HepG2 (cell line): ENCODE results near the gene GABRR3. TPM values are rescaled to one million over a fixed set of nuclear protein-coding genes. Genes with fewer than 3 reads are reported as not detected.

Experiments used
- BATF2 ChIP-seq: sonication (generic); formaldehyde crosslinking; IDR thresholded peaks from 2 replicates; pipeline ENCODE4 v1.8.0; 2022; ENCODE audit warnings: mild to moderate bottlenecking, missing genetic modification reagents, moderate library complexity
- ESRRA ChIP-seq: sonication (generic); formaldehyde crosslinking; IDR thresholded peaks from 2 replicates; pipeline ENCODE4 v1.5.1; 2020; ENCODE audit warnings: mild to moderate bottlenecking, low read depth, missing genetic modification reagents
- HNF4A ChIP-seq: sonication (generic); formaldehyde crosslinking; IDR thresholded peaks from 2 replicates; pipeline ENCODE4 v1.4.0; 2020; ENCODE audit warnings: missing genetic modification reagents
- HOXA5 ChIP-seq: sonication (generic); formaldehyde crosslinking; IDR thresholded peaks from 2 replicates; pipeline ENCODE4 v1.4.0; 2020; ENCODE audit warnings: missing genetic modification reagents
- MAFF ChIP-seq: IDR thresholded peaks from 2 replicates; pipeline ENCODE4 v1.6.1; 2011; ENCODE audit warnings: low read depth, low read length, improper control_type of control experiment
- MIER2 ChIP-seq: IDR thresholded peaks from 2 replicates; pipeline ENCODE4 v1.6.1; 2016; ENCODE audit warnings: missing biosample characterization, missing genetic modification reagents
- NCOR1 ChIP-seq: fragments of 200-600 bp; sonication (generic); IDR thresholded peaks from 2 replicates; pipeline ENCODE4 v1.7.0; 2017; ENCODE audit warnings: antibody characterized with exemption, low read length, borderline replicate concordance
- NKX3-1 ChIP-seq: sonication (generic); formaldehyde crosslinking; IDR thresholded peaks from 2 replicates; pipeline ENCODE4 v1.5.0; 2020; ENCODE audit warnings: missing genetic modification reagents
- PAXIP1 ChIP-seq: sonication (generic); formaldehyde crosslinking; conservative IDR thresholded peaks from 2 replicates; pipeline ENCODE4 v1.4.0; 2020; ENCODE audit warnings: mild to moderate bottlenecking, missing genetic modification reagents, moderate library complexity
- PRDM10 ChIP-seq: sonication (generic); formaldehyde crosslinking; IDR thresholded peaks from 2 replicates; pipeline ENCODE4 v1.4.0; 2020; ENCODE audit warnings: low read depth, missing genetic modification reagents
- RBM22 ChIP-seq: fragments of 200-400 bp; formaldehyde crosslinking; optimal IDR thresholded peaks from 2 replicates; pipeline ENCODE3; 2017; ENCODE audit warnings: mild to moderate bottlenecking, low read length, moderate library complexity
- RELA ChIP-seq: sonication (generic); formaldehyde crosslinking; IDR thresholded peaks from 2 replicates; pipeline ENCODE4 v1.4.0; 2020; ENCODE audit warnings: missing genetic modification reagents
- SNAPC2 ChIP-seq: sonication (generic); formaldehyde crosslinking; IDR thresholded peaks from 2 replicates; pipeline ENCODE4 v1.8.1; 2022; ENCODE audit warnings: mild to moderate bottlenecking, missing genetic modification reagents
- ZBTB20 ChIP-seq: sonication (generic); formaldehyde crosslinking; IDR thresholded peaks from 2 replicates; pipeline ENCODE4 v1.8.1; 2023; ENCODE audit warnings: missing genetic modification reagents, low read depth, mild to moderate bottlenecking, borderline replicate concordance
- ZBTB42 ChIP-seq: sonication (generic); formaldehyde crosslinking; IDR thresholded peaks from 2 replicates; pipeline ENCODE4 v1.5.0; 2020; ENCODE audit warnings: mild to moderate bottlenecking, missing genetic modification reagents
- ZFP37 ChIP-seq: sonication (generic); formaldehyde crosslinking; IDR thresholded peaks from 2 replicates; pipeline ENCODE4 v1.4.0; 2020; ENCODE audit warnings: missing genetic modification reagents, borderline replicate concordance
- ZMYM4 ChIP-seq: sonication (generic); formaldehyde crosslinking; IDR thresholded peaks from 2 replicates; pipeline ENCODE4 v1.8.1; 2023; ENCODE audit warnings: mild to moderate bottlenecking, missing genetic modification reagents
- ZNF17 ChIP-seq: sonication (generic); formaldehyde crosslinking; IDR thresholded peaks from 2 replicates; pipeline ENCODE4 v1.5.0; 2020; ENCODE audit warnings: mild to moderate bottlenecking, missing genetic modification reagents
- ZNF292 ChIP-seq: sonication (generic); formaldehyde crosslinking; IDR thresholded peaks from 2 replicates; pipeline ENCODE4 v1.8.1; 2022; ENCODE audit warnings: mild to moderate bottlenecking, low read depth, missing genetic modification reagents, borderline replicate concordance
- ZNF772 ChIP-seq: sonication (generic); formaldehyde crosslinking; IDR thresholded peaks from 2 replicates; pipeline ENCODE4 v1.5.0; 2020; ENCODE audit warnings: mild to moderate bottlenecking, missing genetic modification reagents
- ZSCAN29 ChIP-seq: sonication (generic); formaldehyde crosslinking; conservative IDR thresholded peaks from 2 replicates; pipeline ENCODE4 v1.4.0; 2020; ENCODE audit warnings: mild to moderate bottlenecking, missing genetic modification reagents
- polyA plus RNA-seq, 8 experiments: library from polyadenylated mRNA; depleted of rRNA in 3 of 8; stranded (reverse) in 7 of 8; unstranded in 1 of 8; fragments of >200 nt; fragmentation: Illumina TruSeq in 4 of 8; extraction: Trizol in 4 of 8; gene quantifications; 2 replicates each; pipeline versions ENCODE4 v1.2.1 to v1.2.3, GENCODE V29; 2011 to 2016; ENCODE audit warnings: low read depth in 4 of 8, missing spikeins in 1 of 8, mixed read lengths in 1 of 8; ENCODE audit not compliant: insufficient read depth in 1 of 8
- total RNA-seq, 5 experiments: library from RNA; depleted of rRNA; stranded (reverse); fragments of >200 nt; fragmentation: Illumina TruSeq; extraction: Trizol; gene quantifications; 2 replicates each; pipeline ENCODE4 v1.2.3, GENCODE V29; 2016; ENCODE audit warnings: low read depth in 1 of 5

GABRR3 gene
- total and polyA plus RNA-seq, 2 of the 13 experiments (the other 11 are each of a cell fraction or from before 2014, with no cell fraction given): 0.42 to 0.83 TPM

- TF ChIP-seq ZMYM4 (CRISPR knock-in tag) (peak; percentile 96), ZNF292 (CRISPR knock-in tag) (peak; percentile 15; the same call in 1 of the 2 replicates), MAFF (0 out of 2 replicates have a peak, but pooled peaks have one; percentile 26), NKX3-1 (CRISPR knock-in tag) (peak; percentile 47; the same call in 1 of the 2 replicates), ZBTB20 (CRISPR knock-in tag) (0 out of 2 replicates have a peak, but pooled peaks have one; percentile 32), ESRRA (CRISPR knock-in tag) (peak; percentile 77), RELA (peak; percentile 62; the same call in 1 of the 2 replicates), RBM22 (no peak), ZNF772 (CRISPR knock-in tag) (peak; percentile 81; the same call in 1 of the 2 replicates), HNF4A (CRISPR knock-in tag) (peak; percentile 89), PAXIP1 (CRISPR knock-in tag) (peak; percentile 91), HOXA5 (CRISPR knock-in tag) (peak; percentile 86), PRDM10 (CRISPR knock-in tag) (peak; percentile 94), ZNF17 (CRISPR knock-in tag) (no peak), BATF2 (CRISPR knock-in tag) (no peak), SNAPC2 (CRISPR knock-in tag) (0 out of 2 replicates have a peak, but pooled peaks have one; percentile 29), MIER2 (CRISPR knock-in tag) (no peak), ZBTB42 (CRISPR knock-in tag) (no peak), ZFP37 (CRISPR knock-in tag) (no peak), NCOR1 (peak; percentile 68; the same call in 1 of the 2 replicates), ZSCAN29 (CRISPR knock-in tag) (peak; percentile 43; the same call in 1 of the 2 replicates)
Measured at GRCh38 chr3:98010194-98010882, 24.8 kb downstream of the GABRR3 start (continued).
